HL-60 (cell line): Measurements from ENCODE around the gene TULP4.

ENCODE experiments used
- DNase-seq, 2 experiments: peaks; one replicate each; pipeline ENCODE4 v3.0.0-alpha.2; 2010 to 2020; ENCODE audit warnings: low read depth in 1 of 2, low spot score in 1 of 2
- H3K27ac ChIP-seq: fragments of 250-450 bp; sonication (Bioruptor Pico); replicated peaks from 2 replicates; pipeline ENCODE4 v1.5.1; 2020; ENCODE audit warnings: mild to moderate bottlenecking, moderate library complexity
- H3K27me3 ChIP-seq: fragments of 250-450 bp; sonication (Bioruptor Pico); 2 replicates; pipeline ENCODE4 v1.5.1; 2021; ENCODE audit warnings: mild to moderate bottlenecking, moderate library complexity; ENCODE audit not compliant: insufficient read depth, poor library complexity, severe bottlenecking
- H3K4me3 ChIP-seq: replicated peaks from 2 replicates; pipeline ENCODE4 v1.5.1; 2011; ENCODE audit warnings: mild to moderate bottlenecking, control low read depth, low read length; ENCODE audit not compliant: insufficient read depth
- CTCF ChIP-seq: IDR thresholded peaks from one replicate; pipeline ENCODE4 v1.5.1; 2011; ENCODE audit warnings: low read length, control low read depth, inconsistent platforms; ENCODE audit not compliant: insufficient read depth
- GABPA ChIP-seq: IDR thresholded peaks from 2 replicates; pipeline ENCODE4 v1.6.1; 2012; ENCODE audit warnings: low read depth
- POLR2AphosphoS5 ChIP-seq: IDR thresholded peaks from 2 replicates; pipeline ENCODE4 v1.6.1; 2012; ENCODE audit warnings: low read depth
- REST ChIP-seq: IDR thresholded peaks from 2 replicates; pipeline ENCODE4 v1.6.1; 2012; ENCODE audit warnings: low read depth; ENCODE audit not compliant: insufficient replicate concordance
- SPI1 ChIP-seq: IDR thresholded peaks from 2 replicates; pipeline ENCODE4 v1.6.1; 2012; ENCODE audit warnings: low read depth, mild to moderate bottlenecking, borderline replicate concordance

Gene TULP4

GRCh38 chr6:158379336-158379735 lies 67.1 kb downstream of the TULP4 start:
- no peak for DNase-seq
- TF ChIP-seq POLR2AphosphoS5 (no peak), SPI1 (no peak), CTCF (no peak), REST (no peak), GABPA (no peak)
- H3K27ac ChIP-seq: no peak overlapping the region
- H3K27me3 ChIP-seq: no peaks in the 10 kb centered on the region
- no peak overlapping the region for H3K4me3 ChIP-seq

GRCh38 chr6:158381214-158381613 lies 68.9 kb downstream of the TULP4 start:
- TF ChIP-seq SPI1 (no peak), POLR2AphosphoS5 (no peak), REST (no peak), CTCF (no peak), GABPA (no peak)
- H3K27me3 ChIP-seq: no peaks in the 10 kb centered on the region
- no peak overlapping the region for H3K4me3 ChIP-seq
- DNase-seq: no peak
- no peak overlapping the region for H3K27ac ChIP-seq

GRCh38 chr6:158382491-158382890 lies 70.2 kb downstream of the TULP4 start:
- no peak for TF ChIP-seq SPI1
- TF ChIP-seq POLR2AphosphoS5: no peak
- no peak for TF ChIP-seq REST
- DNase-seq: no peak
- Histone ChIP-seq H3K4me3 (no peak overlapping the region), H3K27ac (no peak overlapping the region), H3K27me3 (no peaks in the 10 kb centered on the region)

GRCh38 chr6:158383057-158383456 lies 70.8 kb downstream of the TULP4 start:
- H3K4me3 ChIP-seq: no peak overlapping the region
- H3K27ac ChIP-seq: no peak overlapping the region
- H3K27me3 ChIP-seq: no peaks in the 10 kb centered on the region
- DNase-seq: no peak
- TF ChIP-seq SPI1 (no peak), CTCF (no peak), GABPA (no peak), POLR2AphosphoS5 (no peak), REST (no peak)
